Ramos (cell line): Measurements from ENCODE around the gene GNG14.
"Not testable (repeated sequence)": the region's sequence is repeated elsewhere in the genome, so short reads cannot be mapped to it uniquely, and the experiment has no call there.

Experiments
- in situ Hi-C: fragments of 300-500 bp; cut with MboI; formaldehyde crosslinking; loops from one replicate; pipeline ENCODE4 v1.14.3; 2022; ENCODE audit warnings: low sequenced_read_pairs; ENCODE audit not compliant: unreplicated experiment

Gene GNG14

DNA sequence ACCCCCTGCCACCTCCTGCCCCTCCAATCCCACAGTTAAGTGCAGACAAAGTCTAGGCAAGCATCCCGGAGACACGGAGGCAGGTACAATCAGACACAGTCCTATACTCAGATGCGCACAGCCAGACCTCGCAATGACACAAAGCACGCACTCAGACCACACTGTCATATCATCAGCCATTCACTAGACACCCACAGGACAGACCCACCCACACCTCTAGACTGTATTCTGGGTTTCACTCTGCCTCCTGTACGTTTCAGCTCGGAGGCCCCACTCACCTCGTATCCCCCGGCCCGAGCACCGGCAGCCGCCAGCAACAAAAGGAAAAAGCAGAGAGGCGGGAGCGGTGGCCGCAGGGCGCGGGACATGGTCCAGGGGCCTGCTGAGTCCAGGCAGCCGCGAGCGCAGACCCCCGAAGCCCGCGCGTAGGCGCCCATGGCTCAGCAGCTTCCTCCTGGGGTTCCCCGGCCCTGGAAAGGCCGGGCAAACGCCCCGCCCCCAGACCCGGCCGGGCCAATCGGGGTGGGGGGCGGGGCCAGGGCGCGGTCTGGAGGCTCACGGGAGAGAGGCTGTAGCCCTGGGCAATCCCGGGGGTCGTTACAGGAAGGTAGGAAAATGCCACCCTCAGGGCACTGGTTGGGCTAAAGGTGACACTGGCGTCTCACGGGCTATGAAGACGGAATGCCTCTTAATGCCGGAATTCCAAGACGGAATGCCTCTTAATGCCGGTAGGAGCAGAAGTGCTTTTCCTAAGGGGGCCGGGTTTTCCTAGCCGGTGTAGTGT lies 21.3 kb upstream of the GNG14 start, which contains the start of the genes MAN2B1 and WDR83:
Gene MAN2B1, minus strand, starts transcription at position 478 of the 784 bp plus-strand sequence. Its CDS starts 41 bp downstream, at position 437.
Gene WDR83, plus strand, starts transcription at position 543 of the 784 bp plus-strand sequence. CDS start 2,984 bp downstream, outside the sequence.
- in situ Hi-C loops, result no loop called here

DNA sequence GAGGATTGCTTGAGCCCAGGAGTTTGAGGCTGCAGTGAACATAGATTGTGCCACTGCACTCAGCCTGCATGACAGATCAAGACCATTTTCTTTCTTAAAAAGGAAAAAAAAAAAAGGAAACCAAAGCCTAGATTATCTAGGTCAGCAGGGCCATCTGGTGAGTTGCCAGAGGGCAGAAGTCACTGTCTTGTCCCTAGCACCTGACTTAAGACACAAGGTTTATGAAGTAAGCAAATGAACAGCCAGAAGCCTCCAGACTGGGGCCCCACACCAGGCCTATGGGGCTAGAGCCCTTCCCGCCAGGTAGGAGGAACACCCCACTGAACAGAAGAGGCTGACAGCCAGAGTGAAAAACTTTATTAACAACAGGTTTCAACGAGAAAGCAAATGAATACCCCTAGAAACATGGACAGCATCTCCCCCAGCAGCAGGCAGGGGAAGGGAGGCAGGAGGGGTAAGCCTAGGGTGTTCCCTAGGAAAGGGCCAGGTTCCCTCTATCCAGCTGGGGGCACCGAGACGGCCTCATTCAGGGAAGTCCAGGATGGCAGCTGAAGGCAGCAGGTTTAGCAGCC lies 20.0 kb upstream of the GNG14 start:
- in situ Hi-C loops, result no loop called here

GRCh38 chr19:12668346-12668745 lies 19.5 kb upstream of the GNG14 start:
- in situ Hi-C loops, result no loop called here

DNA sequence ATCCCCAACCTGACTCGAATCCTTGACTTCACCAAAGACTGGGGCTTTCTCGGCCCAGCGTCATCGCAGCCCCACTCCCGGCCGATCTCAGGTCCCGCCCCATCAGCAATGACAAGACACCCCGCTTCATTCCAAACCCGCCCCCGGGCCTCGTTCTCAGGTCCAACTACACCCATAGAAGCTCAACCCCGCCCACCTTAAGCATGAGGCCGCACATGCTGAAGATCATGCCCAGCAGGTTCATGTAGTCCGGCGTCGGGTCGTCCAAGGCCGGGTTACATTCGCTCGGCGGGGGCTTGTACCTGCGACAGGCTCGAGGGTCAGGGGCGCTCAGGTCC lies 18.9 kb upstream of the GNG14 start:
- in situ Hi-C loops, result no loop called here

DNA sequence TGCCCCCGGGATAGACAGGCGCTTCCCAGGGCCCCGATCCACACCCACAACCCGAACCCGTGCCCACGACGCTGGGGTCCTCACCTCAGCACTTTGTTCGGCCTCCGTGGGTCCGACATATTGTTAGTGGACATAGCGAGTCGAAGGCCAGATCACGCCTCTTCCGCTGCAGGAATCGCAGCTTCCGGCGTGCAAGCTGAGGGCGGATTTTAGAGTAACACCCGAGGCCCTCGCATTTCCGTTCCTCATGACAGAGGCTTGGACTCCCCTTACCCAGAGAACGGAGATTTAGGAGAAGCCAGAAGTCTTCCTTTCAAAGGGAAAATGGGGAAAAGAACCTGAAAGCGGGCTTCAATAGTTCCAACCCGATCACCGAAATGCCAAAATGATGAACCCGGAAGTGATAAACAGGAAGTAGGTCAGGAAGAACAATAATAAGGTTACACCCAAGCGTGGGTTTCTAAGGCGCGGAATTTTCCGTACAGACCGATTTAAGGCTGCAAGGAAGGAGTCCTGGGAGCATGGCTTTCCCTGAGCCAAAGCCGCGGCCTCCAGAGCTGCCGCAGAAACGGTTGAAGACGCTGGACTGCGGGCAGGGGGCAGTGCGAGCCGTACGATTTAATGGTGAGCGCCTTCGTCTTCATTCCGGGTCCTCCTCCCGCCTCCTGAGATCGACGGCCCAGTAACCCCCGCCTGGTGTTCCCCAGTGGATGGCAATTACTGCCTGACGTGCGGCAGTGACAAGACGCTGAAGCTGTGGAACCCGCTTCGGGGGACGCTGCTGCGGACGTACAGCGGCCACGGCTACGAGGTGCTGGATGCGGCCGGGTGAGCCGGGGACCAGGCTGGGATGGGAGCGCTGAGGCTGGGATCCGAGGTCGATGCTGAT lies 18.3 kb upstream of the GNG14 start:
- in situ Hi-C loops, result loop anchor here (5.0 kb wide), 1 partner anchor 107 kb away; no protein-coding TSS in a partner anchor

DNA sequence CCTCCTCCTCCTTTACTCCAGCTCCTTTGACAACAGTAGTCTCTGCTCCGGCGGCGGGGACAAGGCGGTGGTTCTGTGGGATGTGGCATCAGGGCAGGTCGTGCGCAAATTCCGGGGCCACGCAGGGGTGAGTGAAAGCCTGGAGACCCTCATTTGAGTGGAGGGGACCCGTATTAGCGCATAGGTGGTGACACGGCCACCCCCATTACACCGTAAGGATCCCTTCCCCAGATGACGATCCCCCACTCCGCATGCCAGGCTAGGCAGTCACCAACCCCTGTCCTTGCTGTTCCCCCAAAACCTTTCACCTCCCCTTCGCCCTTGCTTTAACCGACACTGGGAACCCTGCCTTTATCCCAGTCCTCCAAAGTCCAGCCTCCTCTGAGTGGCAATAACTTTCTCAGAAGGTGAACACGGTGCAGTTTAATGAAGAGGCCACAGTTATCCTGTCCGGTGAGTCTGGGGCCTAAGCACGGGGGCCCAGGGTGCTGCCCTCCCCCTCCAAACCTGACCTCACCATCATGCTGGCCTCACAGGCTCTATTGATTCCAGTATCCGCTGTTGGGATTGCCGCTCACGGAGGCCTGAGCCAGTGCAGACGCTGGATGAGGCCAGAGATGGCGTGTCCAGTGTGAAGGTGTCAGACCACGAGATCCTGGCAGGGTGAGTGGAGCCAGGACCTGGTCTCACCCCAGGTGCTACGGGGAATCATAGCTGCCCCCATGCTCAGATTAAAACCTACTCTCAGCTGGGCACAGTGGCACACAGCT lies 17.5 kb upstream of the GNG14 start:
- in situ Hi-C loops, result loop anchor here (5.0 kb wide), 1 partner anchor 108 kb away; no protein-coding TSS in a partner anchor

GRCh38 chr19:12672744-12673143 lies 15.1 kb upstream of the GNG14 start:
- in situ Hi-C loops, result loop anchor here (5.0 kb wide), 1 partner anchor 110 kb away; no protein-coding TSS in a partner anchor

DNA sequence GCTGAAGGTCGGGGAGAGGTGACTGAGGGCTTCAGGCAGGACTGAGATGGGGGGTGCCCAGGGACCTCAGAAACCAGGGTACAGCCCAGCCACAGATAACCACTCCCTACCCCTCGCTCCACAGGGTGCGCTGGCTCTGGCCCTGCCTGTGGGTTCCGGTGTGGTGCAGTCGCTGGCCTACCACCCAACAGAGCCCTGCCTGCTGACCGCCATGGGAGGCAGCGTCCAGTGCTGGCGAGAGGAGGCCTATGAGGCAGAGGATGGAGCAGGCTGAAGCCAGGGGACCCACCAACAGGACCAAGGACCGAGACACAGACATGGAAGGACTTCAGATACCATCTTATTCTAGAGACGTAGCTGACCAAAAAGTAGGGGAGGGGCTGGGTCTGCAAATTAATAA lies 12.4 kb upstream of the GNG14 start:
- in situ Hi-C loops, result no loop called here

DNA sequence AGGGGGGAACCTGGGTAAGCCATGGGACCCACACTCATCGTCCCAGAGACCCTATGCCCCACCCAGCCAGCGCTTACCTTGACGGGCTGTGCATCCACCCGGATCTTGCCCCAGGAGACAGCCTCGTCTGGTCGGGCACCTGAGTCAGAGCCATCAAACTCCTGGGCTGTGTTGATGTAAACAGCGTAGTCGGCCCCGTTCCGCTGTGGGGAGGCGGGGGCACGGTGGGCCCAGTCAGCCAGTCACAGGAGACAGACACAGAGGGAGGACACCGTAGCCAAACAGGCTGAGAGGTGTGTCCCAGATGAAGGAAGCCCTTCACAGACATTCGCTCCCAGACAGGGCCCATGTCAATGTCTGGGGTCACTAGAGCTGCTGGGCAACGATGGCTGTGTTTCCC lies 11.9 kb upstream of the GNG14 start:
- in situ Hi-C loops, result no loop called here

GRCh38 chr19:12676384-12676792 lies 11.4 kb upstream of the GNG14 start:
- in situ Hi-C loops, result no loop called here

DNA sequence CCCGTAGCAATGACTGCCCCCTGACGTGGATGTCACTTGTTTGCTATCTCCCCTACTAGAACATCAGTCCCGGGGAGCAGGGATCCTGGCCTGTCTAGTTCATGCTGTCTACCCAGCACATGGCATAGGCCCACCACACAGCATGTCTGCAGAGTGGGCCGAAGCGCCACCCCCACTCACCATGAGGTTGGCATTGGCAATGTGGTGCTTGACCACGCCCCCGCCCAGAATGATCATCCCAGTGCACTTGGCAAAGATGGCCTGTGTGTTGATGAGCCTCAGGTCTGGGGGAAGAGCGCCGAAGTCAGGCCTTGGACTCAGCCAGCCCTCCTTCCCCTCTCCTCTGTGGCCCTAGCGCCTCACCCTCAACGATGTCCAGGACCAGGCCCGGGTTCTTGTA lies 10.9 kb upstream of the GNG14 start:
- in situ Hi-C loops, result no loop called here

- in situ Hi-C loops, result not testable (repeated sequence)
Observed at GRCh38 chr19:12678039-12678438, 9.8 kb upstream of the GNG14 start.

DNA sequence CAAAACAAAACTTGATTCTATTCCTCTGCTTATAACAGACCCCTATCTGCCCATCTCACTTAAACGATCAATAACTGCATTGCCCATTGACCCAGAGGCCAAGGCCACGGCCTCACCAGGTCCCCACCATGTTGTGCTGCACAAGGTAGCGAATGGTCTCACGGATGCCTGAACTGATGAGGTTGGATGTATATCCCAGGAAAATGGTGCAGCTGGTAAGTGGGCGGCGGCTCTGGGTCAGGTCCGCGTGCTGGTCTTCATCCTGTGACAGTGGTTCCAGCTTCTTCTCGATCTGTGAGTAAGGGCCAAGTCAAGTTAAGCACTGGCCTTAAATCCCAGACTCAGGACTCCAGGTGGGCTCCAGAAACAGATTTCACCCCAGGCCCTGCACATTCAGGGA lies 7.8 kb upstream of the GNG14 start:
- in situ Hi-C loops, result no loop called here

GRCh38 chr19:12681074-12681987 lies 6.5 kb upstream of the GNG14 start, which contains the start of gene DHPS:
TSS of gene DHPS (minus strand) at chr19:12681880. CDS start at chr19:12681766, 114 bp downstream.
- in situ Hi-C loops, result no loop called here

- in situ Hi-C loops, result no loop called here
Observed at GRCh38 chr19:12685831-12686230, 2.0 kb upstream of the GNG14 start.

- in situ Hi-C loops, result no loop called here
Observed at GRCh38 chr19:12689012-12689411, 1.2 kb downstream of the GNG14 start.

DNA sequence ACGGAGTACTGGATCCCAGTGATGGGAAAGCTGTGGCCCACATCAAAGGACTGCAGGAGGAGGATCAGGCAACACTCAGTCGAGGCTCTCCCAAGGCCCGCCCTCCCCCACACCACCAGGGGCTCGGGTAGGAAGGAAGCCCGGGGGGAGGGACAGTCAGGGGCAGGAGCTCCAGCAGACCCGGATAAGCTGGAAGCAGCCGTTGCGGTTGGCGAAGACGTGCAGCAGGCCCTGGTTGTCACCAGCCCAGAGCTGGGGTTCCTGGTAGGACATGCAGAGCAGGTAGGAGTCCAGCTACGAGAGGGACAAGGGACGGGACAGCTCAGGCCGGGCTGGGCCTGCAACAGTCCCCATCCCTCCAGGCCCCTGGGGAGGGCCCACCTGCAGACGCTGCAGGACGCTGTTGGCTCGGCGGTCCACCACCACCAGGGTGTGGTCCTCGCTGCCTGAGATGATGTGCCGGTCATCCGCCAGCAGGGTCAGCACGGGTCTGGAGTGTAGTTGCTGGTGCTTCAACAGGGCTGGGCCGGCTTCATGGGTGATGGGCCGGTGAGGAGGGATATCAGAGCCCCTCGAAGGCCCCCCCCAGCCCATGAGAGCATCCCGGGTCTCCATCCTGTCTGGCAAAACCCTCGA lies 1.9 kb downstream of the GNG14 start:
- in situ Hi-C loops, result no loop called here

- in situ Hi-C loops, result no loop called here
Observed at GRCh38 chr19:12692960-12693359, 5.2 kb downstream of the GNG14 start.
